ENCODE measurements around the gene SIPA1L3.

GRCh38 chr19:38047049-38047438 lies 140.0 kb downstream of the SIPA1L3 start:
- TF ChIP-seq, protein P1, sequence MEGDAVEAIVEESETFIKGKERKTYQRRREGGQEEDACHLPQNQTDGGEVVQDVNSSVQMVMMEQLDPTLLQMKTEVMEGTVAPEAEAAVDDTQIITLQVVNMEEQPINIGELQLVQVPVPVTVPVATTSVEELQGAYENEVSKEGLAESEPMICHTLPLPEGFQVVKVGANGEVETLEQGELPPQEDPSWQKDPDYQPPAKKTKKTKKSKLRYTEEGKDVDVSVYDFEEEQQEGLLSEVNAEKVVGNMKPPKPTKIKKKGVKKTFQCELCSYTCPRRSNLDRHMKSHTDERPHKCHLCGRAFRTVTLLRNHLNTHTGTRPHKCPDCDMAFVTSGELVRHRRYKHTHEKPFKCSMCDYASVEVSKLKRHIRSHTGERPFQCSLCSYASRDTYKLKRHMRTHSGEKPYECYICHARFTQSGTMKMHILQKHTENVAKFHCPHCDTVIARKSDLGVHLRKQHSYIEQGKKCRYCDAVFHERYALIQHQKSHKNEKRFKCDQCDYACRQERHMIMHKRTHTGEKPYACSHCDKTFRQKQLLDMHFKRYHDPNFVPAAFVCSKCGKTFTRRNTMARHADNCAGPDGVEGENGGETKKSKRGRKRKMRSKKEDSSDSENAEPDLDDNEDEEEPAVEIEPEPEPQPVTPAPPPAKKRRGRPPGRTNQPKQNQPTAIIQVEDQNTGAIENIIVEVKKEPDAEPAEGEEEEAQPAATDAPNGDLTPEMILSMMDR (IDR thresholded peaks at IDR 0.05), result no peak
- no peak for TF ChIP-seq POLR2A (IDR thresholded peaks at IDR 0.05)

All from adrenal gland (tissue), 5 donors.